ENCODE data around the gene MAGI2. TPM values are rescaled to one million over a fixed set of nuclear protein-coding genes. Genes with fewer than 3 reads are reported as not detected.

Gene MAGI2
- total and polyA plus RNA-seq, 4 donors: 0.37 to 4.1 (median 1.4) TPM

DNA sequence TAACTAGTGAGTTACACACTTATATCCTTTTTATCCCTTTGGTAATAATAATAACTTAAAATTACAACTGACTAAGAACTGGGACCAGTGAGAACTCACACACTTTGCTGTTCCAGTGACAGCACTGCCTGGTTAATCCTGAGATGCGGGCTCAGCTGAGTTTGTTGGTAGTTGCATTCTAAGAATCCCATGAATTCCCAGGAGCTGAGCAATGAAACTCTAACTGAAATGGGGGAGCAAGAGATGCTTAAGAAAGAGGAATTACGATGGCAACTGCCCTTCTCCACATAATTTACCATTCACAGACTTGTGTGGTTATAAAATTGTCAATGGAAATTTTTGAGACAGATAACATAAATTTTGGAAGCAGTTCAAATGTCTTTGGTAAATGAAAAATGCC is 659.4 kb downstream of the MAGI2 start:
- Histone ChIP-seq H3K4me1 (ENCODE audit: control insufficient read depth in 4 of 4, insufficient read depth in 4 of 4, low read length in 3 of 4) (no peaks in the 10 kb centered on the region), H3K36me3 (ENCODE audit: control insufficient read depth in 4 of 4, insufficient read depth in 3 of 4, low read depth in 1 of 4, low read length in 3 of 4) (no peaks in the 10 kb centered on the region), H3K27me3 (ENCODE audit: control insufficient read depth in 4 of 4, insufficient read depth in 4 of 4, low read length in 3 of 4) (no peaks in the 10 kb centered on the region), H3K4me3 (ENCODE audit: low read depth in 1 of 3, low read length in 3 of 3) (no peak overlapping the region), H3K9ac (ENCODE audit: low read depth in 1 of 2, low read length in 2 of 2) (no peak overlapping the region), H3K9me3 (ENCODE audit: control insufficient read depth in 4 of 4, low read length in 3 of 4) (peaks cover 0 to 7% (median 0%) of the 10 kb centered on the region in 4 donors), H3K27ac (ENCODE audit: low read depth in 1 of 2, low read length in 2 of 2) (no peak overlapping the region)
- DNase-seq (ENCODE audit: low spot score): no peak
- TF ChIP-seq, protein P1, sequence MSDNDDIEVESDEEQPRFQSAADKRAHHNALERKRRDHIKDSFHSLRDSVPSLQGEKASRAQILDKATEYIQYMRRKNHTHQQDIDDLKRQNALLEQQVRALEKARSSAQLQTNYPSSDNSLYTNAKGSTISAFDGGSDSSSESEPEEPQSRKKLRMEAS (IDR thresholded peaks at IDR 0.05): no peak
- TF ChIP-seq HNF4G (IDR thresholded peaks at IDR 0.05) (no peak), JUND (IDR thresholded peaks at IDR 0.05) (no peak), YY1 (IDR thresholded peaks at IDR 0.05) (no peak), NR2F2 (IDR thresholded peaks at IDR 0.05) (no peak), RAD21 (IDR thresholded peaks at IDR 0.05) (no peak), GABPA (IDR thresholded peaks at IDR 0.05 in 1 of 2, conservative IDR thresholded peaks at IDR 0.05 in 1 of 2) (no peak)
- WGBS: 47% methylated on average over 2 of the region's 2 CpGs

DNA sequence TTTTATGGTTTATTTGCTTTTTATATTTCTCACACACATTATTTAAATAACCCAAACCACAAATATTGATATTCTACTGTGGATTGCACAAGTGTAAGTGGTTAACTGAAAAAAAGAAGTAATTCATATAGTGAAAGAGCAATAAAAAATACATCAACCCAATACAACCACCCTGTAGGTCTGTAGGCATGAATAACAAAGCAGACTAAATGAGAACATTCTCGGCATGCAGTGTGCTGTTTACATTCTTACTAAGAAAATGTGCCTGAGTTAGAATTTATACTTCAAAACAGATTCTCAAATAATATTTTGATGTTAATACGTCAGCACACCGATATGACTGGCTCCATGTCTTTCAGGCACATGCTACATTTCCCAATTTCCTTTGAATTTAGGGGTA is 660.8 kb downstream of the MAGI2 start:
- H3K27me3 ChIP-seq (ENCODE audit: control insufficient read depth in 4 of 4, insufficient read depth in 4 of 4, low read length in 3 of 4): no peaks in the 10 kb centered on the region

More for the DNA sequence above, 660.8 kb downstream of the MAGI2 start:
- WGBS: 82% methylated on average over 3 of the region's 3 CpGs
- Histone ChIP-seq H3K9me3 (ENCODE audit: control insufficient read depth in 4 of 4, low read length in 3 of 4) (peaks cover 0 to 7% (median 0%) of the 10 kb centered on the region in 4 donors), H3K27ac (ENCODE audit: low read depth in 1 of 2, low read length in 2 of 2) (no peak overlapping the region), H3K36me3 (ENCODE audit: control insufficient read depth in 4 of 4, insufficient read depth in 3 of 4, low read depth in 1 of 4, low read length in 3 of 4) (no peaks in the 10 kb centered on the region), H3K9ac (ENCODE audit: low read depth in 1 of 2, low read length in 2 of 2) (no peak overlapping the region), H3K4me1 (ENCODE audit: control insufficient read depth in 4 of 4, insufficient read depth in 4 of 4, low read length in 3 of 4) (no peaks in the 10 kb centered on the region), H3K4me3 (ENCODE audit: low read depth in 1 of 3, low read length in 3 of 3) (no peak overlapping the region)
- TF ChIP-seq, protein P2, sequence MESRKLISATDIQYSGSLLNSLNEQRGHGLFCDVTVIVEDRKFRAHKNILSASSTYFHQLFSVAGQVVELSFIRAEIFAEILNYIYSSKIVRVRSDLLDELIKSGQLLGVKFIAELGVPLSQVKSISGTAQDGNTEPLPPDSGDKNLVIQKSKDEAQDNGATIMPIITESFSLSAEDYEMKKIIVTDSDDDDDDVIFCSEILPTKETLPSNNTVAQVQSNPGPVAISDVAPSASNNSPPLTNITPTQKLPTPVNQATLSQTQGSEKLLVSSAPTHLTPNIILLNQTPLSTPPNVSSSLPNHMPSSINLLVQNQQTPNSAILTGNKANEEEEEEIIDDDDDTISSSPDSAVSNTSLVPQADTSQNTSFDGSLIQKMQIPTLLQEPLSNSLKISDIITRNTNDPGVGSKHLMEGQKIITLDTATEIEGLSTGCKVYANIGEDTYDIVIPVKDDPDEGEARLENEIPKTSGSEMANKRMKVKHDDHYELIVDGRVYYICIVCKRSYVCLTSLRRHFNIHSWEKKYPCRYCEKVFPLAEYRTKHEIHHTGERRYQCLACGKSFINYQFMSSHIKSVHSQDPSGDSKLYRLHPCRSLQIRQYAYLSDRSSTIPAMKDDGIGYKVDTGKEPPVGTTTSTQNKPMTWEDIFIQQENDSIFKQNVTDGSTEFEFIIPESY (IDR thresholded peaks at IDR 0.05): no peak
- no peak for TF ChIP-seq HNF4A (conservative IDR thresholded peaks at IDR 0.05)
- TF ChIP-seq NR2F2 (IDR thresholded peaks at IDR 0.05): no peak
- TF ChIP-seq, protein P3, sequence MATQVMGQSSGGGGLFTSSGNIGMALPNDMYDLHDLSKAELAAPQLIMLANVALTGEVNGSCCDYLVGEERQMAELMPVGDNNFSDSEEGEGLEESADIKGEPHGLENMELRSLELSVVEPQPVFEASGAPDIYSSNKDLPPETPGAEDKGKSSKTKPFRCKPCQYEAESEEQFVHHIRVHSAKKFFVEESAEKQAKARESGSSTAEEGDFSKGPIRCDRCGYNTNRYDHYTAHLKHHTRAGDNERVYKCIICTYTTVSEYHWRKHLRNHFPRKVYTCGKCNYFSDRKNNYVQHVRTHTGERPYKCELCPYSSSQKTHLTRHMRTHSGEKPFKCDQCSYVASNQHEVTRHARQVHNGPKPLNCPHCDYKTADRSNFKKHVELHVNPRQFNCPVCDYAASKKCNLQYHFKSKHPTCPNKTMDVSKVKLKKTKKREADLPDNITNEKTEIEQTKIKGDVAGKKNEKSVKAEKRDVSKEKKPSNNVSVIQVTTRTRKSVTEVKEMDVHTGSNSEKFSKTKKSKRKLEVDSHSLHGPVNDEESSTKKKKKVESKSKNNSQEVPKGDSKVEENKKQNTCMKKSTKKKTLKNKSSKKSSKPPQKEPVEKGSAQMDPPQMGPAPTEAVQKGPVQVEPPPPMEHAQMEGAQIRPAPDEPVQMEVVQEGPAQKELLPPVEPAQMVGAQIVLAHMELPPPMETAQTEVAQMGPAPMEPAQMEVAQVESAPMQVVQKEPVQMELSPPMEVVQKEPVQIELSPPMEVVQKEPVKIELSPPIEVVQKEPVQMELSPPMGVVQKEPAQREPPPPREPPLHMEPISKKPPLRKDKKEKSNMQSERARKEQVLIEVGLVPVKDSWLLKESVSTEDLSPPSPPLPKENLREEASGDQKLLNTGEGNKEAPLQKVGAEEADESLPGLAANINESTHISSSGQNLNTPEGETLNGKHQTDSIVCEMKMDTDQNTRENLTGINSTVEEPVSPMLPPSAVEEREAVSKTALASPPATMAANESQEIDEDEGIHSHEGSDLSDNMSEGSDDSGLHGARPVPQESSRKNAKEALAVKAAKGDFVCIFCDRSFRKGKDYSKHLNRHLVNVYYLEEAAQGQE (IDR thresholded peaks at IDR 0.05): no peak
- TF ChIP-seq HNF4G (IDR thresholded peaks at IDR 0.05): no peak
- TF ChIP-seq, protein P4, sequence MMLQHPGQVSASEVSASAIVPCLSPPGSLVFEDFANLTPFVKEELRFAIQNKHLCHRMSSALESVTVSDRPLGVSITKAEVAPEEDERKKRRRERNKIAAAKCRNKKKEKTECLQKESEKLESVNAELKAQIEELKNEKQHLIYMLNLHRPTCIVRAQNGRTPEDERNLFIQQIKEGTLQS (IDR thresholded peaks at IDR 0.05): no peak
- TF ChIP-seq GABPA (IDR thresholded peaks at IDR 0.05 in 1 of 2, conservative IDR thresholded peaks at IDR 0.05 in 1 of 2): no peak
- TF ChIP-seq TAF1 (conservative IDR thresholded peaks at IDR 0.05): no peak
- no peak for DNase-seq (ENCODE audit: low spot score)

All from liver (tissue), 9 donors.